Rectal smooth muscle tissue (tissue), 1 donor: ENCODE results near the gene GREB1L.

Source experiments
- H3K27ac ChIP-seq: one replicate; pipeline ENCODE4 v1.7.0; 2013; ENCODE audit warnings: low read depth, low read length, inconsistent platforms
- H3K27me3 ChIP-seq: one replicate; pipeline ENCODE4 v1.7.0; 2013; ENCODE audit warnings: low read length; ENCODE audit not compliant: control insufficient read depth, insufficient read depth
- H3K36me3 ChIP-seq: one replicate; pipeline ENCODE4 v1.7.0; 2013; ENCODE audit warnings: low read length; ENCODE audit not compliant: control insufficient read depth, insufficient read depth
- H3K4me1 ChIP-seq: one replicate; pipeline ENCODE4 v1.7.0; 2013; ENCODE audit warnings: low read length; ENCODE audit not compliant: control insufficient read depth, insufficient read depth
- H3K4me3 ChIP-seq: one replicate; pipeline ENCODE4 v1.7.0; 2013; ENCODE audit warnings: low read length
- H3K9ac ChIP-seq: one replicate; pipeline ENCODE4 v1.7.0; 2013; ENCODE audit warnings: low read length

GREB1L gene

GRCh38 chr18:21389903-21390302, 147.9 kb downstream of the GREB1L start:
- H3K9ac ChIP-seq, result no peak overlapping the region
- no peak overlapping the region for H3K27ac ChIP-seq
- no peaks in the 10 kb centered on the region for H3K4me1 ChIP-seq
- H3K36me3 ChIP-seq, result no peaks in the 10 kb centered on the region
- H3K4me3 ChIP-seq, result no peak overlapping the region
- no peaks in the 10 kb centered on the region for H3K27me3 ChIP-seq

GRCh38 chr18:21391074-21391673, 149.1 kb downstream of the GREB1L start:
- no peaks in the 10 kb centered on the region for H3K4me1 ChIP-seq
- H3K27ac ChIP-seq, result no peak overlapping the region
- no peaks in the 10 kb centered on the region for H3K36me3 ChIP-seq
- H3K4me3 ChIP-seq, result no peak overlapping the region
- H3K9ac ChIP-seq, result no peak overlapping the region
- no peaks in the 10 kb centered on the region for H3K27me3 ChIP-seq

GRCh38 chr18:21393986-21394385, 152.0 kb downstream of the GREB1L start:
- H3K27me3 ChIP-seq, result no peaks in the 10 kb centered on the region
- no peaks in the 10 kb centered on the region for H3K4me1 ChIP-seq
- H3K9ac ChIP-seq, result no peak overlapping the region
- no peak overlapping the region for H3K27ac ChIP-seq
- no peak overlapping the region for H3K4me3 ChIP-seq
- no peaks in the 10 kb centered on the region for H3K36me3 ChIP-seq

- Histone ChIP-seq H3K4me3 (no peak overlapping the region), H3K27me3 (no peaks in the 10 kb centered on the region), H3K9ac (no peak overlapping the region), H3K4me1 (no peaks in the 10 kb centered on the region), H3K27ac (no peak overlapping the region), H3K36me3 (no peaks in the 10 kb centered on the region)
Observed at GRCh38 chr18:21398121-21398520, 156.1 kb downstream of the GREB1L start.

GRCh38 chr18:21402272-21402671, 160.2 kb downstream of the GREB1L start:
- Histone ChIP-seq H3K9ac (no peak overlapping the region), H3K27ac (no peak overlapping the region), H3K27me3 (no peaks in the 10 kb centered on the region), H3K36me3 (no peaks in the 10 kb centered on the region), H3K4me3 (no peak overlapping the region), H3K4me1 (no peaks in the 10 kb centered on the region)

- H3K27ac ChIP-seq, result no peak overlapping the region
- no peaks in the 10 kb centered on the region for H3K4me1 ChIP-seq
- H3K27me3 ChIP-seq, result no peaks in the 10 kb centered on the region
- no peak overlapping the region for H3K4me3 ChIP-seq
- H3K36me3 ChIP-seq, result no peaks in the 10 kb centered on the region
- no peak overlapping the region for H3K9ac ChIP-seq
Observed at GRCh38 chr18:21404426-21404825, 162.4 kb downstream of the GREB1L start.

- no peak overlapping the region for H3K27ac ChIP-seq
- no peaks in the 10 kb centered on the region for H3K27me3 ChIP-seq
- H3K4me3 ChIP-seq, result no peak overlapping the region
- H3K9ac ChIP-seq, result no peak overlapping the region
- H3K4me1 ChIP-seq, result no peaks in the 10 kb centered on the region
- H3K36me3 ChIP-seq, result no peaks in the 10 kb centered on the region
Observed at GRCh38 chr18:21406116-21406515, 164.1 kb downstream of the GREB1L start.

GRCh38 chr18:21408681-21409080, 166.6 kb downstream of the GREB1L start:
- no peaks in the 10 kb centered on the region for H3K36me3 ChIP-seq
- H3K4me3 ChIP-seq, result no peak overlapping the region
- no peaks in the 10 kb centered on the region for H3K4me1 ChIP-seq
- H3K27me3 ChIP-seq, result no peaks in the 10 kb centered on the region
- no peak overlapping the region for H3K9ac ChIP-seq
- no peak overlapping the region for H3K27ac ChIP-seq

- Histone ChIP-seq H3K36me3 (no peaks in the 10 kb centered on the region), H3K9ac (no peak overlapping the region), H3K27me3 (no peaks in the 10 kb centered on the region), H3K27ac (no peak overlapping the region), H3K4me1 (no peaks in the 10 kb centered on the region), H3K4me3 (no peak overlapping the region)
Observed at GRCh38 chr18:21433436-21433835, 191.4 kb downstream of the GREB1L start.

GRCh38 chr18:21439431-21439846, 197.4 kb downstream of the GREB1L start:
- Histone ChIP-seq H3K27ac (no peak overlapping the region), H3K9ac (no peak overlapping the region), H3K36me3 (no peaks in the 10 kb centered on the region), H3K4me3 (no peak overlapping the region), H3K27me3 (no peaks in the 10 kb centered on the region), H3K4me1 (no peaks in the 10 kb centered on the region)

GRCh38 chr18:21441670-21442069, 199.6 kb downstream of the GREB1L start:
- no peak overlapping the region for H3K4me3 ChIP-seq
- H3K27me3 ChIP-seq, result no peaks in the 10 kb centered on the region
- H3K4me1 ChIP-seq, result no peaks in the 10 kb centered on the region
- H3K36me3 ChIP-seq, result no peaks in the 10 kb centered on the region
- no peak overlapping the region for H3K27ac ChIP-seq
- H3K9ac ChIP-seq, result no peak overlapping the region

GRCh38 chr18:21443776-21444464, 201.9 kb downstream of the GREB1L start:
- H3K27ac ChIP-seq, result no peak overlapping the region
- H3K4me1 ChIP-seq, result no peaks in the 10 kb centered on the region
- no peak overlapping the region for H3K9ac ChIP-seq
- no peak overlapping the region for H3K4me3 ChIP-seq
- no peaks in the 10 kb centered on the region for H3K36me3 ChIP-seq
- no peaks in the 10 kb centered on the region for H3K27me3 ChIP-seq
